ENCODE results near the gene HIF1A.
"Not testable (repeated sequence)": the region's sequence is repeated elsewhere in the genome, so short reads cannot be mapped to it uniquely, and the experiment has no call there.

DNA sequence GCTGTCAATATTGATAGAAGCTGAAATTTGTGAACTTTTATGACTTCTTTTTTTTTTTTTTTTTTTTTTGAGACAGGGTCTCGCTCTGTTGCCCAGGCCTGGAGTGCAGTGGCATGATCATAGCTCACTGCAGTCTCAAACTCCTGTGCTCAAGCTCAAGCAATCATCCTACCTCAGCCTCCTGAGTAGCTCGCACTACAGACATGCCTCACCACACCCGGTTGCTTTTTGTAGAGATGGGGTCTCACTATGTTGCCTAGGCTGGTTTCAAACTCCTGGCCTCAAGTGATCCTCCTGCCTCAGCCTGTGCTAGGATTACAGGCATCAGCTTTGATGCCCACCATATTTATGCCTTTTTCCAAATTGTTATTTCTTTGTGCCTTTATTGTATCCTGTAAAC is 51.0 kb downstream of the HIF1A start:
- TF ChIP-seq, protein P1, sequence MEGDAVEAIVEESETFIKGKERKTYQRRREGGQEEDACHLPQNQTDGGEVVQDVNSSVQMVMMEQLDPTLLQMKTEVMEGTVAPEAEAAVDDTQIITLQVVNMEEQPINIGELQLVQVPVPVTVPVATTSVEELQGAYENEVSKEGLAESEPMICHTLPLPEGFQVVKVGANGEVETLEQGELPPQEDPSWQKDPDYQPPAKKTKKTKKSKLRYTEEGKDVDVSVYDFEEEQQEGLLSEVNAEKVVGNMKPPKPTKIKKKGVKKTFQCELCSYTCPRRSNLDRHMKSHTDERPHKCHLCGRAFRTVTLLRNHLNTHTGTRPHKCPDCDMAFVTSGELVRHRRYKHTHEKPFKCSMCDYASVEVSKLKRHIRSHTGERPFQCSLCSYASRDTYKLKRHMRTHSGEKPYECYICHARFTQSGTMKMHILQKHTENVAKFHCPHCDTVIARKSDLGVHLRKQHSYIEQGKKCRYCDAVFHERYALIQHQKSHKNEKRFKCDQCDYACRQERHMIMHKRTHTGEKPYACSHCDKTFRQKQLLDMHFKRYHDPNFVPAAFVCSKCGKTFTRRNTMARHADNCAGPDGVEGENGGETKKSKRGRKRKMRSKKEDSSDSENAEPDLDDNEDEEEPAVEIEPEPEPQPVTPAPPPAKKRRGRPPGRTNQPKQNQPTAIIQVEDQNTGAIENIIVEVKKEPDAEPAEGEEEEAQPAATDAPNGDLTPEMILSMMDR (IDR thresholded peaks at IDR 0.05): not testable (repeated sequence)
- not testable (repeated sequence) for TF ChIP-seq POLR2A (IDR thresholded peaks at IDR 0.05)

Measured in lower leg skin (tissue), 3 donors.